HEK293 (cell line): Measurements from ENCODE around the gene ACTA2.
A peak's percentile ranks its signal among the peaks of the same experiment; 100 is the strongest.

ENCODE experiments used
- ELK4 ChIP-seq: IDR thresholded peaks from 2 replicates; pipeline ENCODE4 v1.6.1; 2011; ENCODE audit warnings: mild to moderate bottlenecking, low read depth, low read length, borderline replicate concordance
- HOXA7 ChIP-seq: sonication (generic); formaldehyde crosslinking; IDR thresholded peaks from 2 replicates; pipeline ENCODE4 v1.8.1; 2022; ENCODE audit warnings: missing genetic modification reagents, borderline replicate concordance
- KLF10 ChIP-seq: fragments of 450-650 bp; IDR thresholded peaks from 2 replicates; pipeline ENCODE4 v1.5.1; 2018; ENCODE audit warnings: missing biosample characterization, mild to moderate bottlenecking, missing genetic modification characterization
- RBAK ChIP-seq: fragments of 450-650 bp; formaldehyde crosslinking; IDR thresholded peaks from 2 replicates; pipeline ENCODE4 v1.5.1; 2016; ENCODE audit warnings: missing biosample characterization, missing genetic modification characterization
- TCF7L2 ChIP-seq: IDR thresholded peaks from 2 replicates; pipeline ENCODE4 v1.6.1; 2011; ENCODE audit warnings: low read depth, mild to moderate bottlenecking, inconsistent platforms, low read length, moderate library complexity, borderline replicate concordance
- YY1 ChIP-seq: fragments of 450-650 bp; formaldehyde crosslinking; IDR thresholded peaks from 2 replicates; pipeline ENCODE4 v1.5.1; 2018; ENCODE audit warnings: missing biosample characterization, missing genetic modification characterization
- ZBTB6 ChIP-seq: fragments of 450-650 bp; formaldehyde crosslinking; IDR thresholded peaks from 2 replicates; pipeline ENCODE4 v1.5.1; 2017; ENCODE audit warnings: missing biosample characterization, missing genetic modification characterization
- ZNF148 ChIP-seq: fragments of 450-650 bp; formaldehyde crosslinking; IDR thresholded peaks from 2 replicates; pipeline ENCODE4 v1.5.0; 2017; ENCODE audit warnings: missing biosample characterization, missing genetic modification characterization, borderline replicate concordance
- ZNF366 ChIP-seq: fragments of 450-650 bp; formaldehyde crosslinking; conservative IDR thresholded peaks from 2 replicates; pipeline ENCODE4 v1.5.1; 2016; ENCODE audit warnings: missing biosample characterization, missing genetic modification characterization
- ZNF394 ChIP-seq: fragments of 450-650 bp; formaldehyde crosslinking; IDR thresholded peaks from 2 replicates; pipeline ENCODE4 v1.5.1; 2016; ENCODE audit warnings: missing biosample characterization, missing genetic modification characterization, mild to moderate bottlenecking, moderate library complexity, borderline replicate concordance
- ZNF433 ChIP-seq: fragments of 450-650 bp; formaldehyde crosslinking; IDR thresholded peaks from 2 replicates; pipeline ENCODE4 v1.5.1; 2016; ENCODE audit warnings: missing biosample characterization, missing genetic modification characterization, low read depth
- ZNF473 ChIP-seq: fragments of 450-650 bp; formaldehyde crosslinking; IDR thresholded peaks from 2 replicates; pipeline ENCODE4 v1.5.1; 2017; ENCODE audit warnings: missing biosample characterization, missing genetic modification characterization
- ZNF501 ChIP-seq: fragments of 450-650 bp; formaldehyde crosslinking; IDR thresholded peaks from 2 replicates; pipeline ENCODE4 v1.5.1; 2016; ENCODE audit warnings: missing biosample characterization, missing genetic modification characterization
- ZNF510 ChIP-seq: fragments of 450-650 bp; formaldehyde crosslinking; IDR thresholded peaks from 2 replicates; pipeline ENCODE4 v1.5.1; 2018; ENCODE audit warnings: mild to moderate bottlenecking, missing genetic modification characterization, missing biosample characterization; ENCODE audit not compliant: insufficient replicate concordance
- ZNF521 ChIP-seq: fragments of 450-650 bp; formaldehyde crosslinking; IDR thresholded peaks from 2 replicates; pipeline ENCODE4 v1.5.1; 2017; ENCODE audit warnings: missing biosample characterization, mild to moderate bottlenecking, missing genetic modification characterization
- ZNF558 ChIP-seq: fragments of 450-650 bp; formaldehyde crosslinking; IDR thresholded peaks from 2 replicates; pipeline ENCODE4 v1.5.1; 2016; ENCODE audit warnings: missing biosample characterization, missing genetic modification characterization
- ZNF561 ChIP-seq: fragments of 450-650 bp; IDR thresholded peaks from 2 replicates; pipeline ENCODE4 v1.5.1; 2018; ENCODE audit warnings: missing biosample characterization, missing genetic modification characterization, borderline replicate concordance
- ZNF580 ChIP-seq: fragments of 450-650 bp; formaldehyde crosslinking; IDR thresholded peaks from 2 replicates; pipeline ENCODE4 v1.5.1; 2016; ENCODE audit warnings: missing biosample characterization, missing genetic modification characterization
- ZNF600 ChIP-seq: fragments of 450-650 bp; formaldehyde crosslinking; IDR thresholded peaks from 2 replicates; pipeline ENCODE4 v1.5.1; 2016; ENCODE audit warnings: missing biosample characterization, missing genetic modification characterization
- ZNF624 ChIP-seq: fragments of 450-650 bp; formaldehyde crosslinking; IDR thresholded peaks from 2 replicates; pipeline ENCODE4 v1.5.1; 2017; ENCODE audit warnings: missing biosample characterization, missing genetic modification characterization
- ZNF654 ChIP-seq: fragments of 450-650 bp; formaldehyde crosslinking; IDR thresholded peaks from 2 replicates; pipeline ENCODE4 v1.5.1; 2016; ENCODE audit warnings: low read depth, missing biosample characterization, missing genetic modification characterization
- ZNF664 ChIP-seq: fragments of 450-650 bp; formaldehyde crosslinking; IDR thresholded peaks from 2 replicates; pipeline ENCODE4 v1.5.1; 2016; ENCODE audit warnings: missing biosample characterization, missing genetic modification characterization
- ZNF701 ChIP-seq: fragments of 450-650 bp; formaldehyde crosslinking; IDR thresholded peaks from 2 replicates; pipeline ENCODE4 v1.5.1; 2016; ENCODE audit warnings: missing biosample characterization, missing genetic modification characterization
- ZNF707 ChIP-seq: fragments of 450-650 bp; formaldehyde crosslinking; IDR thresholded peaks from 2 replicates; pipeline ENCODE4 v1.5.1; 2016; ENCODE audit warnings: missing biosample characterization, missing genetic modification characterization
- ZNF747 ChIP-seq: fragments of 450-650 bp; formaldehyde crosslinking; IDR thresholded peaks from 2 replicates; pipeline ENCODE4 v1.5.1; 2016; ENCODE audit warnings: missing biosample characterization, missing genetic modification characterization
- ZNF776 ChIP-seq: fragments of 450-650 bp; formaldehyde crosslinking; IDR thresholded peaks from 2 replicates; pipeline ENCODE4 v1.5.0; 2017; ENCODE audit warnings: missing biosample characterization, missing genetic modification characterization, borderline replicate concordance
- ZNF777 ChIP-seq: fragments of 450-650 bp; formaldehyde crosslinking; IDR thresholded peaks from 2 replicates; pipeline ENCODE4 v1.5.1; 2017; ENCODE audit warnings: missing biosample characterization, missing genetic modification characterization, borderline replicate concordance
- TF ChIP-seq, protein P1 (sequence below): fragments of 450-650 bp; formaldehyde crosslinking; IDR thresholded peaks from 2 replicates; pipeline ENCODE4 v1.5.1; 2016; ENCODE audit warnings: missing biosample characterization, missing genetic modification characterization, low read depth
- TF ChIP-seq, protein P2 (sequence below): fragments of 450-650 bp; formaldehyde crosslinking; IDR thresholded peaks from 2 replicates; pipeline ENCODE4 v1.5.1; 2016; ENCODE audit warnings: missing biosample characterization, missing genetic modification characterization

Gene ACTA2

GRCh38 chr10:88991161-88991898 is 38.8 kb upstream of the ACTA2 start (continued):
- TF ChIP-seq ZNF701 (tag by site-specific recombination) (no peak), ZNF521 (no peak), ZNF148 (tag by site-specific recombination) (no peak), ZNF394 (tag by site-specific recombination) (no peak; the same call in 1 of the 2 replicates), ZNF580 (tag by site-specific recombination) (no peak), ZNF664 (no peak), ZNF366 (tag by site-specific recombination) (no peak), TCF7L2 (no peak), HOXA7 (CRISPR knock-in tag) (no peak), ZBTB6 (tag by site-specific recombination) (0 out of 2 replicates have a peak, but pooled peaks have one; percentile 39), ELK4 (no peak), KLF10 (tag by site-specific recombination) (no peak), RBAK (tag by site-specific recombination) (no peak), ZNF561 (tag by site-specific recombination) (peak; percentile 28), ZNF707 (no peak), ZNF747 (tag by site-specific recombination) (no peak), ZNF433 (tag by site-specific recombination) (no peak), ZNF624 (tag by site-specific recombination) (no peak), ZNF654 (no peak), ZNF600 (tag by site-specific recombination) (no peak; the same call in 1 of the 2 replicates), ZNF510 (tag by site-specific recombination) (no peak), ZNF473 (tag by site-specific recombination) (no peak), YY1 (no peak), ZNF777 (tag by site-specific recombination) (no peak), ZNF501 (no peak), ZNF776 (tag by site-specific recombination) (no peak), ZNF558 (no peak)
- TF ChIP-seq, protein P1, sequence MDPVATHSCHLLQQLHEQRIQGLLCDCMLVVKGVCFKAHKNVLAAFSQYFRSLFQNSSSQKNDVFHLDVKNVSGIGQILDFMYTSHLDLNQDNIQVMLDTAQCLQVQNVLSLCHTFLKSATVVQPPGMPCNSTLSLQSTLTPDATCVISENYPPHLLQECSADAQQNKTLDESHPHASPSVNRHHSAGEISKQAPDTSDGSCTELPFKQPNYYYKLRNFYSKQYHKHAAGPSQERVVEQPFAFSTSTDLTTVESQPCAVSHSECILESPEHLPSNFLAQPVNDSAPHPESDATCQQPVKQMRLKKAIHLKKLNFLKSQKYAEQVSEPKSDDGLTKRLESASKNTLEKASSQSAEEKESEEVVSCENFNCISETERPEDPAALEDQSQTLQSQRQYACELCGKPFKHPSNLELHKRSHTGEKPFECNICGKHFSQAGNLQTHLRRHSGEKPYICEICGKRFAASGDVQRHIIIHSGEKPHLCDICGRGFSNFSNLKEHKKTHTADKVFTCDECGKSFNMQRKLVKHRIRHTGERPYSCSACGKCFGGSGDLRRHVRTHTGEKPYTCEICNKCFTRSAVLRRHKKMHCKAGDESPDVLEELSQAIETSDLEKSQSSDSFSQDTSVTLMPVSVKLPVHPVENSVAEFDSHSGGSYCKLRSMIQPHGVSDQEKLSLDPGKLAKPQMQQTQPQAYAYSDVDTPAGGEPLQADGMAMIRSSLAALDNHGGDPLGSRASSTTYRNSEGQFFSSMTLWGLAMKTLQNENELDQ (tag by site-specific recombination), result no peak
- TF ChIP-seq, protein P2, sequence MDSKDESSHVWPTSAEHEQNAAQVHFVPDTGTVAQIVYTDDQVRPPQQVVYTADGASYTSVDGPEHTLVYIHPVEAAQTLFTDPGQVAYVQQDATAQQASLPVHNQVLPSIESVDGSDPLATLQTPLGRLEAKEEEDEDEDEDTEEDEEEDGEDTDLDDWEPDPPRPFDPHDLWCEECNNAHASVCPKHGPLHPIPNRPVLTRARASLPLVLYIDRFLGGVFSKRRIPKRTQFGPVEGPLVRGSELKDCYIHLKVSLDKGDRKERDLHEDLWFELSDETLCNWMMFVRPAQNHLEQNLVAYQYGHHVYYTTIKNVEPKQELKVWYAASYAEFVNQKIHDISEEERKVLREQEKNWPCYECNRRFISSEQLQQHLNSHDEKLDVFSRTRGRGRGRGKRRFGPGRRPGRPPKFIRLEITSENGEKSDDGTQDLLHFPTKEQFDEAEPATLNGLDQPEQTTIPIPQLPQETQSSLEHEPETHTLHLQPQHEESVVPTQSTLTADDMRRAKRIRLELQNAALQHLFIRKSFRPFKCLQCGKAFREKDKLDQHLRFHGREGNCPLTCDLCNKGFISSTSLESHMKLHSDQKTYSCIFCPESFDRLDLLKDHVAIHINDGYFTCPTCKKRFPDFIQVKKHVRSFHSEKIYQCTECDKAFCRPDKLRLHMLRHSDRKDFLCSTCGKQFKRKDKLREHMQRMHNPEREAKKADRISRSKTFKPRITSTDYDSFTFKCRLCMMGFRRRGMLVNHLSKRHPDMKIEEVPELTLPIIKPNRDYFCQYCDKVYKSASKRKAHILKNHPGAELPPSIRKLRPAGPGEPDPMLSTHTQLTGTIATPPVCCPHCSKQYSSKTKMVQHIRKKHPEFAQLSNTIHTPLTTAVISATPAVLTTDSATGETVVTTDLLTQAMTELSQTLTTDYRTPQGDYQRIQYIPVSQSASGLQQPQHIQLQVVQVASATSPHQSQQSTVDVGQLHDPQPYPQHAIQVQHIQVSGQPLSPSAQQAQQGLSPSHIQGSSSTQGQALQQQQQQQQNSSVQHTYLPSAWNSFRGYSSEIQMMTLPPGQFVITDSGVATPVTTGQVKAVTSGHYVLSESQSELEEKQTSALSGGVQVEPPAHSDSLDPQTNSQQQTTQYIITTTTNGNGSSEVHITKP (tag by site-specific recombination), result no peak
